Lung (tissue), 12 donors: ENCODE measurements around the gene PFDN1. TPM values are rescaled to one million over a fixed set of nuclear protein-coding genes. Genes with fewer than 3 reads are reported as not detected.

Experiments used
- ATAC-seq: fragments of 200-7000 bp; cut with Tn5 transposase; one replicate; pipeline ENCODE4 v1.9.1; 2020; ENCODE audit warnings: moderate number of reproducible peaks; ENCODE audit not compliant: insufficient read depth, low FRiP score
- DNase-seq, 3 donors: peaks; one replicate each; pipeline ENCODE4 v3.0.0-alpha.2; 2013 to 2017
- H3K27ac ChIP-seq, 2 donors: one replicate each; pipeline ENCODE4 v1.5.1; 2013; ENCODE audit warnings: mild to moderate bottlenecking in 2 of 2, moderate library complexity in 2 of 2, control low read depth in 1 of 2, inconsistent platforms in 1 of 2, low read depth in 1 of 2, low read length in 1 of 2
- H3K27me3 ChIP-seq, 3 donors: one replicate each; pipeline ENCODE4 v1.5.1; 2013; ENCODE audit warnings: low read length in 2 of 3; ENCODE audit not compliant: control insufficient read depth in 3 of 3, insufficient read depth in 3 of 3
- H3K36me3 ChIP-seq, 4 donors: one replicate each; pipeline ENCODE4 v1.5.1; 2013; ENCODE audit warnings: low read length in 4 of 4, mild to moderate bottlenecking in 1 of 4, moderate library complexity in 1 of 4; ENCODE audit not compliant: control insufficient read depth in 4 of 4, insufficient read depth in 4 of 4
- H3K4me1 ChIP-seq, 5 donors: one replicate each; pipeline ENCODE4 v1.5.1; 2013; ENCODE audit warnings: low read length in 5 of 5, mild to moderate bottlenecking in 2 of 5, moderate library complexity in 1 of 5; ENCODE audit not compliant: control insufficient read depth in 5 of 5, insufficient read depth in 5 of 5
- H3K4me3 ChIP-seq: one replicate; pipeline ENCODE4 v1.5.1; 2013; ENCODE audit warnings: mild to moderate bottlenecking, control low read depth, moderate library complexity
- H3K9ac ChIP-seq, 2 donors: one replicate each; pipeline ENCODE4 v1.5.1; 2013; ENCODE audit warnings: low read length in 2 of 2, control low read depth in 1 of 2; ENCODE audit not compliant: insufficient read depth in 1 of 2
- H3K9me3 ChIP-seq, 4 donors: one replicate each; pipeline ENCODE4 v1.5.1; 2013; ENCODE audit warnings: low read length in 3 of 4, mild to moderate bottlenecking in 1 of 4, moderate library complexity in 1 of 4; ENCODE audit not compliant: control insufficient read depth in 4 of 4, insufficient read depth in 3 of 4
- WGBS, 2 donors: extraction: QIAGEN DNeasy Blood & Tissue Kit; methylation state at CpG; one replicate each; pipeline ENCODE4 v1.1.7; 2013; 5-methylcytosine and 5-hydroxymethylcytosine counted together
- polyA plus RNA-seq, 2 donors: library from polyadenylated mRNA; stranded (reverse); fragments of 200-250 nt; gene quantifications; one replicate each; pipeline ENCODE4 v1.2.1, GENCODE V29; 2013
- total RNA-seq, 2 donors: library from RNA; depleted of rRNA in 1 of 2; stranded (reverse); fragments of >200 nt in 1 of 2; gene quantifications; one replicate each; pipeline ENCODE4 v1.2.1, GENCODE V29; 2014 to 2021
- TF ChIP-seq, protein P1 (sequence below): IDR thresholded peaks from 2 replicates; pipeline ENCODE4 v1.5.1; 2012; ENCODE audit warnings: mild to moderate bottlenecking; ENCODE audit errors: control extremely low read depth, extremely low read depth
- donor health status: control.
- donor health status: control.
- donor health status: Bipolar disorder and iron deficiency.
- donor health status: healthy.
- donor health status: DM: yes; HTN: yes; CAD: no.

The PFDN1 gene
- total and polyA plus RNA-seq, 4 donors, result 42.0 to 108 (median 51.6) TPM

DNA sequence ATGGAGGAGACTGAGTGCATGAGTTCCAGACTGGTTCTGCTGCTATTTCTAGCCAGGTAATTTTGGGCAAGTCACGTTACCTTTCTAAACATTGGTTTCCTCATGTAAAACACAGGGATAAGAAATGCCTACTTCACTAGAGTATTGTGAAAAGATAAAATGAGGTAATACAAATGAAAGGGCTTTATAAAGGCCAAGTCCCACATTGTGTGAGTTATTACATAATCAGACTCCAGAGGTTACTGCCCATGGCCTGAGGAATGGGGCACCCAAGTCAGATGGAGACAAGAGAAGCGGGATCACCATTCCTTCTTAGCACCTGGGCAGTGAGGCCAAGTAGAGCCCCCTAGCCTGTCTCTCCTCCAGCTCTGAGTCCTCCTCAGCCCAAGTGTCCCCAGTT is 36.0 kb upstream of the PFDN1 start:
- Histone ChIP-seq H3K9me3 (peaks cover 0 to 3% (median 0%) of the 10 kb centered on the region in 4 donors), H3K27me3 (no peaks in the 10 kb centered on the region), H3K9ac (no peak overlapping the region), H3K4me3 (no peak overlapping the region), H3K4me1 (peaks cover 4 to 27% (median 7%) of the 10 kb centered on the region in 5 donors), H3K36me3 (peaks cover 0 to 32% (median 2%) of the 10 kb centered on the region in 4 donors), H3K27ac (no peak overlapping the region)
- DNase-seq (no peak), ATAC-seq (no peak)
- 66 to 75% methylated on average over 2 of the region's 2 CpGs for WGBS, 2 donors
- TF ChIP-seq, protein P1, sequence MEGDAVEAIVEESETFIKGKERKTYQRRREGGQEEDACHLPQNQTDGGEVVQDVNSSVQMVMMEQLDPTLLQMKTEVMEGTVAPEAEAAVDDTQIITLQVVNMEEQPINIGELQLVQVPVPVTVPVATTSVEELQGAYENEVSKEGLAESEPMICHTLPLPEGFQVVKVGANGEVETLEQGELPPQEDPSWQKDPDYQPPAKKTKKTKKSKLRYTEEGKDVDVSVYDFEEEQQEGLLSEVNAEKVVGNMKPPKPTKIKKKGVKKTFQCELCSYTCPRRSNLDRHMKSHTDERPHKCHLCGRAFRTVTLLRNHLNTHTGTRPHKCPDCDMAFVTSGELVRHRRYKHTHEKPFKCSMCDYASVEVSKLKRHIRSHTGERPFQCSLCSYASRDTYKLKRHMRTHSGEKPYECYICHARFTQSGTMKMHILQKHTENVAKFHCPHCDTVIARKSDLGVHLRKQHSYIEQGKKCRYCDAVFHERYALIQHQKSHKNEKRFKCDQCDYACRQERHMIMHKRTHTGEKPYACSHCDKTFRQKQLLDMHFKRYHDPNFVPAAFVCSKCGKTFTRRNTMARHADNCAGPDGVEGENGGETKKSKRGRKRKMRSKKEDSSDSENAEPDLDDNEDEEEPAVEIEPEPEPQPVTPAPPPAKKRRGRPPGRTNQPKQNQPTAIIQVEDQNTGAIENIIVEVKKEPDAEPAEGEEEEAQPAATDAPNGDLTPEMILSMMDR, result no peak

DNA sequence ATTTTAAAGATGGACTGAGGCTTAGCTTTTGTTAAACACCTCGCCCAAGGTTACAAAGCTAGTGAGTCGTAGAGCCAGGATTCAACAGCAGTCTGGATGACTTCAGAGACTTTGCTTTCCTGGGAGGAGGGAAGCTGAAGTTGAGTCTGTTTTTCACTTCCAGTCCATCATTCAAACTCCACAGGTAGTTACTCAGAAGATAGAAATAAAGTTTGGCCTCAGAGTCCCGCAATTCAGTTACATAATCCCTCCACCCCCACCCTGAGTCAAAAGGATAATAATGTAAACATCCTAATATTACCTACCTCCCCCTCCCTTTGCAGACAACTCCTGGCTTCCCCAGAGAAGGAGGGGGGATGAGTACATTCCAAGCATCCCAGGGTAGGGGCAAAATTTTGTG is 35.4 kb upstream of the PFDN1 start:
- peaks cover 4 to 23% (median 7%) of the 10 kb centered on the region in 5 donors for H3K4me1 ChIP-seq
- no peak overlapping the region for H3K9ac ChIP-seq
- TF ChIP-seq, protein P1, result no peak
- peaks cover 0 to 3% (median 0%) of the 10 kb centered on the region in 4 donors for H3K9me3 ChIP-seq
- no peak overlapping the region for H3K4me3 ChIP-seq
- ATAC-seq, result no peak
- peak overlapping the region in 1 of 2 donors; percentile 44 for H3K27ac ChIP-seq
- 70 to 79% methylated on average over 3 of the region's 3 CpGs for WGBS, 2 donors
- peaks cover 0 to 33% (median 4%) of the 10 kb centered on the region in 4 donors for H3K36me3 ChIP-seq
- DNase-seq, result no peak
- H3K27me3 ChIP-seq, result no peaks in the 10 kb centered on the region

GRCh38 chr5:140337880-140338279 is 35.0 kb upstream of the PFDN1 start:
- Histone ChIP-seq H3K9ac (no peak overlapping the region), H3K27ac (no peak overlapping the region), H3K4me3 (no peak overlapping the region), H3K36me3 (peaks cover 0 to 38% (median 5%) of the 10 kb centered on the region in 4 donors), H3K4me1 (peaks cover 4 to 22% (median 7%) of the 10 kb centered on the region in 5 donors), H3K9me3 (peaks cover 0 to 3% (median 0%) of the 10 kb centered on the region in 4 donors), H3K27me3 (no peaks in the 10 kb centered on the region)
- ATAC-seq, result no peak
- 94 to 97% methylated on average over 1 of the region's 1 CpG for WGBS, 2 donors
- TF ChIP-seq, protein P1, result no peak
- no peak for DNase-seq

- no peak overlapping the region for H3K4me3 ChIP-seq
- WGBS, 2 donors, result 63 to 78% methylated on average over 5 of the region's 5 CpGs
- DNase-seq, result peak; percentile 66 to 87 (median 80)
- peak overlapping the region; percentile 30 to 43 for H3K27ac ChIP-seq
- TF ChIP-seq, protein P1, result no peak
- no peak overlapping the region for H3K9ac ChIP-seq
- no peak for ATAC-seq
- H3K36me3 ChIP-seq, result peaks cover 0 to 34% (median 5%) of the 10 kb centered on the region in 4 donors
- H3K9me3 ChIP-seq, result peaks cover 0 to 3% (median 0%) of the 10 kb centered on the region in 4 donors
- H3K4me1 ChIP-seq, result peaks cover 0 to 13% (median 7%) of the 10 kb centered on the region in 5 donors
- no peaks in the 10 kb centered on the region for H3K27me3 ChIP-seq
Measured at GRCh38 chr5:140336388-140336787, 33.5 kb upstream of the PFDN1 start.
